ENCODE results near the gene DIAPH2. TPM values are rescaled to one million over a fixed set of nuclear protein-coding genes. Genes with fewer than 3 reads are reported as not detected.

DIAPH2 gene
- total and polyA plus RNA-seq, 4 donors, result 7.2 to 57.6 (median 15.5) TPM

- no peak overlapping the region for H3K9ac ChIP-seq (ENCODE audit: insufficient read depth in 1 of 2, low read length in 2 of 2)
- TF ChIP-seq, protein P1, sequence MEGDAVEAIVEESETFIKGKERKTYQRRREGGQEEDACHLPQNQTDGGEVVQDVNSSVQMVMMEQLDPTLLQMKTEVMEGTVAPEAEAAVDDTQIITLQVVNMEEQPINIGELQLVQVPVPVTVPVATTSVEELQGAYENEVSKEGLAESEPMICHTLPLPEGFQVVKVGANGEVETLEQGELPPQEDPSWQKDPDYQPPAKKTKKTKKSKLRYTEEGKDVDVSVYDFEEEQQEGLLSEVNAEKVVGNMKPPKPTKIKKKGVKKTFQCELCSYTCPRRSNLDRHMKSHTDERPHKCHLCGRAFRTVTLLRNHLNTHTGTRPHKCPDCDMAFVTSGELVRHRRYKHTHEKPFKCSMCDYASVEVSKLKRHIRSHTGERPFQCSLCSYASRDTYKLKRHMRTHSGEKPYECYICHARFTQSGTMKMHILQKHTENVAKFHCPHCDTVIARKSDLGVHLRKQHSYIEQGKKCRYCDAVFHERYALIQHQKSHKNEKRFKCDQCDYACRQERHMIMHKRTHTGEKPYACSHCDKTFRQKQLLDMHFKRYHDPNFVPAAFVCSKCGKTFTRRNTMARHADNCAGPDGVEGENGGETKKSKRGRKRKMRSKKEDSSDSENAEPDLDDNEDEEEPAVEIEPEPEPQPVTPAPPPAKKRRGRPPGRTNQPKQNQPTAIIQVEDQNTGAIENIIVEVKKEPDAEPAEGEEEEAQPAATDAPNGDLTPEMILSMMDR (IDR thresholded peaks at IDR 0.05; ENCODE audit: control extremely low read depth, extremely low read depth), result no peak
- DNase-seq (no peak), ATAC-seq (ENCODE audit: insufficient read depth, low FRiP score) (no peak)
- H3K9me3 ChIP-seq (ENCODE audit: control insufficient read depth in 4 of 4, insufficient read depth in 3 of 4, low read length in 3 of 4), result no peaks in the 10 kb centered on the region
- no peak overlapping the region for H3K4me3 ChIP-seq
- WGBS, 2 donors, result 72 to 85% methylated on average over 5 of the region's 5 CpGs
- H3K27ac ChIP-seq (ENCODE audit: low read depth in 1 of 2, low read length in 1 of 2), result no peak overlapping the region
- H3K4me1 ChIP-seq (ENCODE audit: control insufficient read depth in 5 of 5, insufficient read depth in 5 of 5, low read length in 5 of 5), result no peaks in the 10 kb centered on the region
- peaks cover 0 to 5% (median 4%) of the 10 kb centered on the region in 3 donors for H3K27me3 ChIP-seq (ENCODE audit: control insufficient read depth in 3 of 3, insufficient read depth in 3 of 3, low read length in 2 of 3)
- H3K36me3 ChIP-seq (ENCODE audit: control insufficient read depth in 4 of 4, insufficient read depth in 4 of 4, low read length in 4 of 4), result no peaks in the 10 kb centered on the region
These were observed 554.0 kb downstream of the DIAPH2 start for GRCh38 chrX:97238632-97239031.

DNA sequence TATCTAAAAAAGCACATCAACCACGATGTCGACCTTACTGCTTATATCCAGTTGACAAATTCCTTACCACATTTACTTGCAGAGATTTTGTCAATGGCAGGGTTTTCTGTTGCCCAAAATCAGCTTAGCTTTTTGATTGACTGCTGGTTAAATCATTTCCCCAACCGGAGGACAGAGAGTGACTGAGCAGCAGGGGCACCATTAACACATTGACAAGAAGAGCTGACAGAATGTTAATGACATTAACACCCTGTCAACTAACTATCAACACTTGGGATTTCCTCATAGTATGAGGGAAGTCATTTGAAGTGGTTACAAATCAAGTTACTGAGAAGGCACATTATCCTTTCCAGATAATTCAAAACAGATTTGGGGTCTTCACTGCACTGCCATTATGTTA is 567.5 kb downstream of the DIAPH2 start:
- ATAC-seq (ENCODE audit: insufficient read depth, low FRiP score), result no peak
- TF ChIP-seq, protein P1 (IDR thresholded peaks at IDR 0.05; ENCODE audit: control extremely low read depth, extremely low read depth), result no peak
- Histone ChIP-seq H3K4me1 (ENCODE audit: control insufficient read depth in 5 of 5, insufficient read depth in 5 of 5, low read length in 5 of 5) (no peaks in the 10 kb centered on the region), H3K9me3 (ENCODE audit: control insufficient read depth in 4 of 4, insufficient read depth in 3 of 4, low read length in 3 of 4) (no peaks in the 10 kb centered on the region), H3K27ac (ENCODE audit: low read depth in 1 of 2, low read length in 1 of 2) (no peak overlapping the region), H3K9ac (ENCODE audit: insufficient read depth in 1 of 2, low read length in 2 of 2) (no peak overlapping the region), H3K4me3 (no peak overlapping the region), H3K36me3 (ENCODE audit: control insufficient read depth in 4 of 4, insufficient read depth in 4 of 4, low read length in 4 of 4) (no peaks in the 10 kb centered on the region), H3K27me3 (ENCODE audit: control insufficient read depth in 3 of 3, insufficient read depth in 3 of 3, low read length in 2 of 3) (peaks cover 0 to 9% (median 2%) of the 10 kb centered on the region in 3 donors)
- 61 to 82% methylated on average over 3 of the region's 3 CpGs for WGBS, 2 donors
- DNase-seq, result no peak

GRCh38 chrX:97260679-97261078 is 576.0 kb downstream of the DIAPH2 start:
- whole genome bisulfite sequencing, 2 donors, result 62 to 80% methylated on average over 5 of the region's 5 CpGs

More at GRCh38 chrX:97260679-97261078, 576.0 kb downstream of the DIAPH2 start:
- ATAC-seq (ENCODE audit: insufficient read depth, low FRiP score), result no peak
- Histone ChIP-seq H3K9ac (ENCODE audit: insufficient read depth in 1 of 2, low read length in 2 of 2) (no peak overlapping the region), H3K27me3 (ENCODE audit: control insufficient read depth in 3 of 3, insufficient read depth in 3 of 3, low read length in 2 of 3) (peaks cover 0 to 7% (median 0%) of the 10 kb centered on the region in 3 donors), H3K4me3 (no peak overlapping the region), H3K36me3 (ENCODE audit: control insufficient read depth in 4 of 4, insufficient read depth in 4 of 4, low read length in 4 of 4) (no peaks in the 10 kb centered on the region), H3K9me3 (ENCODE audit: control insufficient read depth in 4 of 4, insufficient read depth in 3 of 4, low read length in 3 of 4) (no peaks in the 10 kb centered on the region), H3K27ac (ENCODE audit: low read depth in 1 of 2, low read length in 1 of 2) (no peak overlapping the region), H3K4me1 (ENCODE audit: control insufficient read depth in 5 of 5, insufficient read depth in 5 of 5, low read length in 5 of 5) (no peaks in the 10 kb centered on the region)
- TF ChIP-seq, protein P1 (IDR thresholded peaks at IDR 0.05; ENCODE audit: control extremely low read depth, extremely low read depth), result no peak
- DNase-seq, result peak in 1 of 3 donors; percentile 11
